Measurements from ENCODE around the gene HCAR3. TPM values are rescaled to one million over a fixed set of nuclear protein-coding genes. Genes with fewer than 3 reads are reported as not detected.
"Not testable (repeated sequence)": the region's sequence is repeated elsewhere in the genome, so short reads cannot be mapped to it uniquely, and the experiment has no call there.

The HCAR3 gene
- total and polyA plus RNA-seq, 12 donors: 0.17 to 1.3 (median 0.51) TPM; not detected in 7

- 84 to 85% methylated on average over 11 of the region's 11 CpGs for WGBS, 2 donors
Observed at GRCh38 chr12:122721057-122721545, 4.5 kb upstream of the HCAR3 start.

GRCh38 chr12:122715211-122715610, 1.4 kb downstream of the HCAR3 start:
- intact Hi-C loops (cut with DNase I); DNase-seq; ATAC-seq; H3K36me3 ChIP-seq; H3K27ac ChIP-seq; H3K9me3 ChIP-seq; H3K4me1 ChIP-seq: not testable (repeated sequence)
- H3K27me3 ChIP-seq: peaks cover 0 to 12% (median 0%) of the 10 kb centered on the region in 7 donors
- peak overlapping the region in 1 of 10 donors; percentile 18 for H3K4me3 ChIP-seq
- 78% methylated on average over 6 of the region's 6 CpGs for WGBS, 2 donors

More at GRCh38 chr12:122721057-122721545, 4.5 kb upstream of the HCAR3 start:
- Histone ChIP-seq H3K36me3 (no peaks in the 10 kb centered on the region), H3K27ac (no peak overlapping the region), H3K4me3 (no peak overlapping the region), H3K4me1 (peaks cover 0 to 25% (median 0%) of the 10 kb centered on the region in 9 donors), H3K9me3 (no peaks in the 10 kb centered on the region), H3K27me3 (no peaks in the 10 kb centered on the region)
- no peak for DNase-seq
- TF ChIP-seq CTCF (IDR thresholded peaks at IDR 0.05): no peak
- intact Hi-C loops (cut with DNase I): no loop called here
- ATAC-seq: no peak

GRCh38 chr12:122713491-122714188, 3.0 kb downstream of the HCAR3 start:
- H3K27me3 ChIP-seq: peaks cover 0 to 12% (median 0%) of the 10 kb centered on the region in 7 donors
- H3K36me3 ChIP-seq; intact Hi-C loops (cut with DNase I); H3K4me1 ChIP-seq; H3K4me3 ChIP-seq; H3K9me3 ChIP-seq; H3K27ac ChIP-seq; DNase-seq: not testable (repeated sequence)
- peak in 5 of 8 donors; percentile 33 to 61 (median 55) for ATAC-seq
- 57 to 67% methylated on average over 3 of the region's 10 CpGs for WGBS, 2 donors

GRCh38 chr12:122711266-122711665, 5.3 kb downstream of the HCAR3 start:
- peak in 1 of 2 donors; percentile 12 for DNase-seq
- H3K4me1 ChIP-seq; H3K27ac ChIP-seq; intact Hi-C loops (cut with DNase I); H3K4me3 ChIP-seq; H3K36me3 ChIP-seq; ATAC-seq; H3K9me3 ChIP-seq: not testable (repeated sequence)
- peaks cover 0 to 12% (median 0%) of the 10 kb centered on the region in 7 donors for H3K27me3 ChIP-seq
- 65 to 69% methylated on average over 1 of the region's 1 CpG for WGBS, 2 donors

- intact Hi-C loops (cut with DNase I); H3K9me3 ChIP-seq; H3K27ac ChIP-seq; H3K4me3 ChIP-seq; H3K4me1 ChIP-seq; DNase-seq; ATAC-seq; H3K36me3 ChIP-seq: not testable (repeated sequence)
- 78 to 83% methylated on average over 2 of the region's 2 CpGs for WGBS, 2 donors
- peaks cover 0 to 11% (median 0%) of the 10 kb centered on the region in 7 donors for H3K27me3 ChIP-seq
Observed at GRCh38 chr12:122710341-122710740, 6.3 kb downstream of the HCAR3 start.

GRCh38 chr12:122709287-122709686, 7.3 kb downstream of the HCAR3 start:
- H3K27me3 ChIP-seq: not testable (repeated sequence)
- no CpG with 5 or more reads among the region's 3 CpGs for WGBS, 2 donors

GRCh38 chr12:122703841-122704240, 12.8 kb downstream of the HCAR3 start:
- H3K27ac ChIP-seq; DNase-seq; intact Hi-C loops (cut with DNase I); H3K4me3 ChIP-seq; H3K4me1 ChIP-seq; H3K9me3 ChIP-seq; ATAC-seq; H3K36me3 ChIP-seq: not testable (repeated sequence)
- WGBS, 2 donors: 86 to 87% methylated on average over 3 of the region's 3 CpGs
- H3K27me3 ChIP-seq: peaks cover 0 to 17% (median 0%) of the 10 kb centered on the region in 7 donors

More at GRCh38 chr12:122709287-122709686, 7.3 kb downstream of the HCAR3 start:
- H3K4me1 ChIP-seq; H3K36me3 ChIP-seq; intact Hi-C loops (cut with DNase I); H3K27ac ChIP-seq; DNase-seq; H3K9me3 ChIP-seq; ATAC-seq; H3K4me3 ChIP-seq: not testable (repeated sequence)

GRCh38 chr12:122702890-122703611, 13.6 kb downstream of the HCAR3 start, which contains the start of gene HCAR2:
TSS of gene HCAR2 (minus strand) at chr12:122703357. CDS start at chr12:122703283, 74 bp downstream.
- H3K9me3 ChIP-seq; H3K4me1 ChIP-seq; H3K36me3 ChIP-seq; intact Hi-C loops (cut with DNase I); DNase-seq: not testable (repeated sequence)
- peaks cover 0 to 17% (median 0%) of the 10 kb centered on the region in 7 donors for H3K27me3 ChIP-seq
- H3K27ac ChIP-seq: peak within 1 kb of the TSS in 1 of 10 donors; percentile 42
- 86 to 90% methylated on average over 22 of the region's 22 CpGs for WGBS, 2 donors
- H3K4me3 ChIP-seq: peak within 1 kb of the TSS in 1 of 10 donors; percentile 18
- peak in 2 of 8 donors; percentile 38 to 43 for ATAC-seq

GRCh38 chr12:122701481-122701880, 15.1 kb downstream of the HCAR3 start:
- ATAC-seq; H3K27ac ChIP-seq; H3K9me3 ChIP-seq; H3K36me3 ChIP-seq; DNase-seq; H3K4me1 ChIP-seq; intact Hi-C loops (cut with DNase I): not testable (repeated sequence)
- 49 to 66% methylated on average over 4 of the region's 4 CpGs for WGBS, 2 donors
- Histone ChIP-seq H3K27me3 (peaks cover 0 to 17% (median 0%) of the 10 kb centered on the region in 7 donors), H3K4me3 (peak overlapping the region in 1 of 10 donors; percentile 18)

Measured in heart right ventricle (tissue), 16 donors.